Activated naive CD4-positive, alpha-beta T cell treated with anti-CD3 and anti-CD28 coated beads, Interleukin-2, amount 50 U/mL, for 16 hours (primary cell): ENCODE measurements around the gene FGFR2.
"Not testable (repeated sequence)": the region's sequence is repeated elsewhere in the genome, so short reads cannot be mapped to it uniquely, and the experiment has no call there.

Experiments used
- DNase-seq: peaks from one replicate; pipeline ENCODE4 v3.0.0-alpha.2; 2020

Gene FGFR2

GRCh38 chr10:121520526-121520925 is 77.7 kb downstream of the FGFR2 start:
- not testable (repeated sequence) for DNase-seq

GRCh38 chr10:121519901-121520493 is 78.2 kb downstream of the FGFR2 start:
- DNase-seq = no peak

DNA sequence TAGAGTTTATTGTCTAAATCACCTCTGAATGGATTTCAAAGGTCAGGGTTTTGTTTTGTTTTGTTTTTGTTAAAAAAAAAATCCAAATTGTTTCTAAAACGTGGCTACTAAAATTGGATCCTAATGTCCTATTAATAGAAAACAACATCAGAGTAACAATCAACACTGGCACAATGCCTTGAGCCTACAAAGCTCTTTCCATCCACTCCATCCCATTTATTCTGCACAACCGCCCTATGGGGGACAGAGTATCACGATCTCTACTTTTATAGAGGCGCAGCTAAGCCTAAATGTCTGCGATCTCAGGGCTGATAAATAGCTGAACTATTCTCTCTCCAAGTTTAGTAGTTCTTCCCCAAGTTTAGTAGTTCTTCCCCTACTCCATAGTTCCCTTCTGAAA is 78.8 kb downstream of the FGFR2 start:
- no peak for DNase-seq

GRCh38 chr10:121518333-121518732 is 79.9 kb downstream of the FGFR2 start:
- DNase-seq = no peak

- no peak for DNase-seq
Measured at GRCh38 chr10:121516093-121516865, 82.0 kb downstream of the FGFR2 start.

- DNase-seq = no peak
Measured at GRCh38 chr10:121514141-121514865, 83.9 kb downstream of the FGFR2 start.

DNA sequence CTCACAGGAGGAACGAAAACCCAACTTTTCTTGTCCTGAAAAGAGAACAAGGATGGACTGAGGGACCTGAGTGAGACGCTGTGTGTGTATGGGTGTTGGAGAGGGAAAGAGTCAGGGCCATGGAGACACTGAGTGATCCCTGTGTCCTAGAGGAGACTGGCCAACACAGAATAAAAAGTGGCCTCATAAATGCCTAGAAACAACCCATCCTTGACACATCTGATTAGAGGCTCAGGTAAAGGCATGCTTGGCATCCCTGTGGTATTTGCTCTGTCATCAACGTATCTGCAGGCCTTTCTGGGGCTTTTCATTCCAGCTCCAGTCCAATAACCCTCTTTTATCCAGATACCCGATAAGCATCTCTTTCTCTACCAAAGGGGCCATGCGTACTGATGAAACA is 86.3 kb downstream of the FGFR2 start:
- DNase-seq = no peak

GRCh38 chr10:121511460-121511859 is 86.8 kb downstream of the FGFR2 start:
- DNase-seq = no peak

DNA sequence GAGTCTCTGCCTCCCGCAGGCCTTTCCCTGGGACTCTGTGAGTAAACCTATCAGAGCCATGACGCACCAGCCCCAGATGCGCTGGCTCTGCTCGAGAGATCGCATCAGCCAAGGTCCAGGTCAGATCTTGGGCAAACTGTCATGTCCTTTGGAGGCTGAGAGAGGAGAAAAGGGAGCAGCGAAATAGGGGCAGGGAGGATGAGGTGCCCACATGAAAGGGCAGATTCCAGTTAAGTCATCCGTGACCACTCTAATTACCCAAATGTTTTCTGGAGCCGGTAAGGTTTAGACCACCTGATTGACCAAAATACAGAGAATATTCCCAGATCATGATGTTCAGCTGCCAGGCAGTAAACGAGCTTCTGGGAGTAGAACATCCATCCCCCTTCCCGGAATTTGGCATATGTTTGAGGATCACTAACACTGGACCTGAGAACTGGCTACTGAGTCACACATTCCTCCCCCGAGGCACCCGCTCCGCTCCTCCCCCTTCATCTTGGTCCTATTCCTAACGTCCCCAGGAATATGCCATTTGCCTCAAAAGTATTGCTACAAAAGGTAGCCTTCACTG is 88.0 kb downstream of the FGFR2 start:
- DNase-seq = no peak

DNA sequence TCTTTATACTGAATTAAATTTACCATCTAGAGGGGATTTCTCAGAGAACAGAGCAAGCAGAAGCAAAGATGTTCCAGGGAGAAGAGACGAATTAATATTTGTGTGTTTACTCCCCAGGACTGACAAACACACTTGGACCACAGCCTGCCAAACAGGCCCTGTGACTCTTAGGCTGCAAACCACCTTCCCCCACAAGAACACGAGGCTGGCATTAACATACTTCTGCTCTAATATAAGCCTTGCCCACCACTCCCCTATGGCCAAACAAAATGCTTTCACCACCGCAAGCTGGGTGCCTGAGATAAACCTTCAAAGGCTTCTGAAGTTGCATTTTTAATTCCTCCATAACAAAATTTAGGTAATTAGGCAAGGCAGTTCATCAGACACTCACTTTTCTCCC is 88.4 kb downstream of the FGFR2 start:
- DNase-seq = no peak

GRCh38 chr10:121509112-121509511 is 89.1 kb downstream of the FGFR2 start:
- DNase-seq = no peak

DNA sequence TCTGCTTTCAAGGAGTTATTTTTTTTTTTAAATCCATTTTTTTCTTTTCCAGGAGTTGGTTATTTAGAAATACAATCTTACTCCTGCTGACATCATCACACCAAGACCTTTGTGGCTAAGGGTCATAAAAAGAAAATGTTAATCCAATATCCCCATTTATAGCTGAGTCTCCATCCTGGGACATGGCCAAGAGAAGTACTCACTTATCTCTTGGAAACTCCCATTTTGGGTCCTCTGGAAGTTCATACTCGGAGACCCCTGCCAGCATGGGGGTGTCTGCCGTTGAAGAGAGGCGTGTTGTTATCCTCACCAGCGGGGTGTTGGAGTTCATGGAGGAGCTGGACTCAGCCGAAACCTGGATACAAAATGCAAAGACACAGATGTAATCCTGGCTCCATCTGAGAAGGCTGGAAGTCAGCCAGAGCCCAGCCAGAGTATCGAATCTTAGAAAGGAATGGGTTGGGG is 94.6 kb downstream of the FGFR2 start:
- DNase-seq = no peak

- no peak for DNase-seq
Measured at GRCh38 chr10:121501796-121502195, 96.4 kb downstream of the FGFR2 start.

GRCh38 chr10:121500701-121501332 is 97.4 kb downstream of the FGFR2 start:
- no peak for DNase-seq

GRCh38 chr10:121497513-121498470 is 100.5 kb downstream of the FGFR2 start:
- no peak for DNase-seq

DNA sequence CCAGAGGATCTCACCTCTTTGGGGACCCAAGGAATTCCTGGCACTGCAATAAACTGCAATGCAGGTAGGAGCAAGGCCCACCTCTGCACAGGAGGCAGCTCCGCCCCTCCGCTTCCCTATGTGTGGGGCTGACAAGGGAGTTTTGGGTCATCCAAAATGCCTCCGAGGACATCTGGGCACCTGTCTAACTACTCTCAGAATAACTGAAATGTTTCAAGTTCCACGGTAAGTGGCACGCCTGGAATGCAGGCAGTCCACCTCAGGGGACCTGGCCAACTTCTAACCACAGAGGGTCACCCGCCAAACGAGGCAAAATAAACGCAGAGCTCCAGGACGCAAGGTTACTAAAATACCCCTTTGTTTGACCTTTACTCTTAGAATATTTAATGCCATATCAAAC is 102.5 kb downstream of the FGFR2 start:
- DNase-seq = no peak

DNA sequence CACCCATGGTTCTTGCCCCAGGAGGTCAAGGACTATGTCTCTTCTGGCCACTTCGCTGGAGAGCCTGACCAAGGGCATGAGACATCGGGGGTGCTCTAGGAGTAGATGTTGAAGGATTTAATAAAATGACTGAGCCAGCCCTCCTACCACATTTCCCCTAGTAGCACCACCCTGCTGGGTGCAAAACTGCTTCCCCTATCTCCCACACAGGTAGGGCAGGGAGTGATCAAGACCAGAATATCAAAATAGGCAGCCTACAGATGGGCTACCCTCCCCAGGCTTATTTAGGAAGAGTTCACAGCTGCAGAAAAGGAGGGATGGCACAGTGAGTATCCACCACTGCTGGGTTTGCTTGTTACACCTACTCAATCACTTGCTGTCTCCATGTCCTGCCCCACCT is 103.9 kb downstream of the FGFR2 start:
- DNase-seq = no peak

GRCh38 chr10:121493521-121493920 is 104.7 kb downstream of the FGFR2 start:
- DNase-seq = no peak

- DNase-seq = no peak
Measured at GRCh38 chr10:121490871-121491519, 107.2 kb downstream of the FGFR2 start.

DNA sequence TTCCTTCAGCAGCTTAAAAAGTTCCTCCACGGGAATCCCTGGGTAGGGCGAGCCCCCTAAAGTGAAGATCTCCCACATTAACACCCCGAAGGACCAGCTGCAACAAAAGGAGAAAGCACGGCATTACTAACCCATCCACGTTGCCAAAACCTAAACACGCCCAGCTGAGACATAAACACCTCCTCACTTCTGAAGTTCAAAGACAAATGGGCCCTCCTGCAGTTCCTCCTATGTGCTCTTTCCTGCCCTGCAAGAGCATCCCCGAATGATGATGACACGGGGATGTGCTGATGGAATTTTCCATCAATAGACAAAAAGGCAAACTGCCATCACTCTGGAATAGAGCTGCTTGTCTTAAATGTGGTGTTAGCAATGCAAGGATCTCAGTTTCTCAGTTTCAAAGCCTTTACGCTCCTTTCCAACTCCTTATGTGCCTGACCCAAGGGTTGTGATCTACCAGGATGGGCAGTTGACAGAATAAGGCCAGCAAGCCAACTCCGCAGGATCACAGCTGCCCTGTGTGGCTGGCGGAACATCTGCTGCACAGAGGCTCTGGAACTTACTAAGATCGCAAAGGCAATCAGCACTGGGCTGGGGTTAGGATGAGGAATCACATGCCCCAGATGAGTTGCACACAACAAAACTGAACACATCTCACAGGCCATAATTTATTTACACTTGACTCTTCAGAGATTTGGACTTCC is 112.7 kb downstream of the FGFR2 start:
- no peak for DNase-seq

- DNase-seq = no peak
Measured at GRCh38 chr10:121484816-121485215, 113.4 kb downstream of the FGFR2 start.
